WTC11 (cell line): Measurements from ENCODE around the gene STX2. TPM values are rescaled to one million over a fixed set of nuclear protein-coding genes. Genes with fewer than 3 reads are reported as not detected.

ENCODE experiments used
- ATAC-seq: fragments of 200-7000 bp; cut with Tn5 transposase; 2 replicates; pipeline ENCODE4 v1.10.0; 2021; ENCODE audit warnings: mild to moderate bottlenecking, moderate library complexity
- CTCF ChIA-PET: fragments of 300-600 bp; sonication (Branson Sonifier 250); formaldehyde crosslinking; loops from one replicate; lab custom pipeline; 2021; ENCODE audit warnings: antibody characterized with exemption; lab: Charles Lee
- POLR2A ChIA-PET: fragments of 350-600 bp; sonication (Branson Sonifier 250); formaldehyde crosslinking; loops from one replicate; lab custom pipeline; 2021; ENCODE audit warnings: antibody characterized with exemption; lab: Charles Lee
- DNase-seq: peaks from one replicate; pipeline ENCODE4 v3.0.0; 2021; ENCODE audit warnings: low spot score
- H3K27ac Mint-ChIP-seq: 2 replicates; pipeline ENCODE4 v1.8.0; 2021; ENCODE audit warnings: mixed read lengths
- H3K27me3 Mint-ChIP-seq: 2 replicates; pipeline ENCODE4 v1.8.0; 2021; ENCODE audit warnings: low read depth, mild to moderate bottlenecking, moderate library complexity, mixed read lengths
- H3K36me3 Mint-ChIP-seq: 2 replicates; pipeline ENCODE4 v1.8.0; 2021; ENCODE audit warnings: mixed read lengths
- H3K4me1 Mint-ChIP-seq: 2 replicates; pipeline ENCODE4 v1.8.0; 2022; ENCODE audit warnings: mixed read lengths
- H3K4me3 Mint-ChIP-seq: 2 replicates; pipeline ENCODE4 v1.8.0; 2021; ENCODE audit warnings: mild to moderate bottlenecking, moderate library complexity, mixed read lengths
- H3K9me3 Mint-ChIP-seq: 2 replicates; pipeline ENCODE4 v1.8.0; 2021; ENCODE audit warnings: mixed read lengths
- HMGA2 ChIP-seq: fragments of 250-450 bp; sonication (Bioruptor Pico); IDR thresholded peaks from 2 replicates; pipeline ENCODE4 v1.4.0; 2021; ENCODE audit warnings: mild to moderate bottlenecking, moderate library complexity
- IRF2 ChIP-seq: sonication (generic); formaldehyde crosslinking; IDR thresholded peaks from 2 replicates; pipeline ENCODE4 v1.8.0; 2022; ENCODE audit warnings: low read depth, missing genetic modification reagents, borderline replicate concordance
- JUN ChIP-seq: sonication (generic); formaldehyde crosslinking; IDR thresholded peaks from 2 replicates; pipeline ENCODE4 v1.8.0; 2023; ENCODE audit warnings: mild to moderate bottlenecking, missing genetic modification reagents
- MXD4 ChIP-seq: fragments of 250-450 bp; sonication (Bioruptor Pico); IDR thresholded peaks from 2 replicates; pipeline ENCODE4 v1.8.0; 2021; ENCODE audit warnings: mild to moderate bottlenecking, moderate library complexity, borderline replicate concordance
- NR2C2 ChIP-seq: sonication (generic); formaldehyde crosslinking; IDR thresholded peaks from 2 replicates; pipeline ENCODE4 v1.8.0; 2022; ENCODE audit warnings: mild to moderate bottlenecking, missing genetic modification reagents
- ZNF396 ChIP-seq: fragments of 250-450 bp; sonication (Bioruptor Pico); IDR thresholded peaks from 2 replicates; pipeline ENCODE4 v1.8.0; 2021; ENCODE audit warnings: mild to moderate bottlenecking, moderate library complexity, borderline replicate concordance
- total RNA-seq: library from RNA; stranded (reverse); gene quantifications from 3 replicates; pipeline ENCODE4 v1.2.3, GENCODE V29; 2021
- TF ChIP-seq, protein P1 (sequence below): fragments of 250-450 bp; sonication (Bioruptor Pico); IDR thresholded peaks from 2 replicates; pipeline ENCODE4 v1.9.0; 2021; ENCODE audit warnings: mild to moderate bottlenecking
- TF ChIP-seq, protein P2 (sequence below): sonication (generic); formaldehyde crosslinking; IDR thresholded peaks from 2 replicates; pipeline ENCODE4 v1.8.1; 2023; ENCODE audit warnings: mild to moderate bottlenecking, missing genetic modification reagents
- TF ChIP-seq, protein P3 (sequence below): fragments of 250-450 bp; sonication (Bioruptor Pico); IDR thresholded peaks from 2 replicates; pipeline ENCODE4 v1.9.0; 2021; ENCODE audit warnings: moderate library complexity, mild to moderate bottlenecking, inconsistent platforms, borderline replicate concordance
- TF ChIP-seq, protein P4 (sequence below): sonication (generic); formaldehyde crosslinking; IDR thresholded peaks from 2 replicates; pipeline ENCODE4 v1.8.1; 2022; ENCODE audit warnings: low read depth, mild to moderate bottlenecking, moderate library complexity, missing genetic modification reagents, borderline replicate concordance
- TF ChIP-seq, protein P5 (sequence below): sonication (generic); formaldehyde crosslinking; IDR thresholded peaks from 2 replicates; pipeline ENCODE4 v1.8.1; 2022; ENCODE audit warnings: mild to moderate bottlenecking, moderate library complexity, missing genetic modification reagents
- TF ChIP-seq, protein P6 (sequence below): sonication (generic); formaldehyde crosslinking; IDR thresholded peaks from 2 replicates; pipeline ENCODE4 v1.8.0; 2022; ENCODE audit warnings: mild to moderate bottlenecking, missing genetic modification reagents
- TF ChIP-seq, protein P7 (sequence below): sonication (generic); formaldehyde crosslinking; IDR thresholded peaks from 2 replicates; pipeline ENCODE4 v1.8.0; 2023; ENCODE audit warnings: missing genetic modification reagents
- TF ChIP-seq, protein P8 (sequence below): sonication (generic); formaldehyde crosslinking; IDR thresholded peaks from 2 replicates; pipeline ENCODE4 v1.8.1; 2022; ENCODE audit warnings: missing genetic modification reagents, borderline replicate concordance
- TF ChIP-seq, protein P9 (sequence below): sonication (generic); formaldehyde crosslinking; IDR thresholded peaks from 2 replicates; pipeline ENCODE4 v1.8.1; 2023; ENCODE audit warnings: mild to moderate bottlenecking, missing genetic modification reagents, borderline replicate concordance
- TF ChIP-seq, protein P10 (sequence below): sonication (generic); formaldehyde crosslinking; conservative IDR thresholded peaks from 2 replicates; pipeline ENCODE4 v1.8.1; 2022; ENCODE audit warnings: mild to moderate bottlenecking, missing genetic modification reagents

The STX2 gene
- total RNA-seq, 1 experiment from 2014 or later: 22.7 TPM

DNA sequence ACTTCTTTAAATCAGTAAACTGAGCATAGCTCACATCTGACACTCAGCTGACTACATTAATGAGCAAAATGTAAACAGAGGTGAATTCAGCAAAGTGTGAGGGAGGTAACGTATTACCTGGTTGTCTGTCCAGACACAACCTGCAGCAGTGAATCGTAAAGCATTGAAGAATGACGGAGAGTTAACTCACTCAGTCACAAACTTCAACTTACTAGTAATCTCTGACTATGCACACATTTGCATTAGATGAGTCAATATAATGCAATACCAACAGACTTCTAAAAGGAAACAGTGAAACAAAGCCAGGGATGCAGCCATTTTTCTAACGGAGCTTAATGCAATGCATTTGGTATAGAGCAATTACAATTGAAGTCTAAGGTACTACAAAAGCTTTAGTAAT lies 40.0 kb downstream of the STX2 start:
- TF ChIP-seq, protein P1, sequence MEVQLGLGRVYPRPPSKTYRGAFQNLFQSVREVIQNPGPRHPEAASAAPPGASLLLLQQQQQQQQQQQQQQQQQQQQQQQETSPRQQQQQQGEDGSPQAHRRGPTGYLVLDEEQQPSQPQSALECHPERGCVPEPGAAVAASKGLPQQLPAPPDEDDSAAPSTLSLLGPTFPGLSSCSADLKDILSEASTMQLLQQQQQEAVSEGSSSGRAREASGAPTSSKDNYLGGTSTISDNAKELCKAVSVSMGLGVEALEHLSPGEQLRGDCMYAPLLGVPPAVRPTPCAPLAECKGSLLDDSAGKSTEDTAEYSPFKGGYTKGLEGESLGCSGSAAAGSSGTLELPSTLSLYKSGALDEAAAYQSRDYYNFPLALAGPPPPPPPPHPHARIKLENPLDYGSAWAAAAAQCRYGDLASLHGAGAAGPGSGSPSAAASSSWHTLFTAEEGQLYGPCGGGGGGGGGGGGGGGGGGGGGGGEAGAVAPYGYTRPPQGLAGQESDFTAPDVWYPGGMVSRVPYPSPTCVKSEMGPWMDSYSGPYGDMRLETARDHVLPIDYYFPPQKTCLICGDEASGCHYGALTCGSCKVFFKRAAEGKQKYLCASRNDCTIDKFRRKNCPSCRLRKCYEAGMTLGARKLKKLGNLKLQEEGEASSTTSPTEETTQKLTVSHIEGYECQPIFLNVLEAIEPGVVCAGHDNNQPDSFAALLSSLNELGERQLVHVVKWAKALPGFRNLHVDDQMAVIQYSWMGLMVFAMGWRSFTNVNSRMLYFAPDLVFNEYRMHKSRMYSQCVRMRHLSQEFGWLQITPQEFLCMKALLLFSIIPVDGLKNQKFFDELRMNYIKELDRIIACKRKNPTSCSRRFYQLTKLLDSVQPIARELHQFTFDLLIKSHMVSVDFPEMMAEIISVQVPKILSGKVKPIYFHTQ (CRISPR knock-in tag): no peak
- TF ChIP-seq ZNF396 (CRISPR knock-in tag): no peak
- TF ChIP-seq HMGA2 (CRISPR knock-in tag): no peak
- TF ChIP-seq, protein P2, sequence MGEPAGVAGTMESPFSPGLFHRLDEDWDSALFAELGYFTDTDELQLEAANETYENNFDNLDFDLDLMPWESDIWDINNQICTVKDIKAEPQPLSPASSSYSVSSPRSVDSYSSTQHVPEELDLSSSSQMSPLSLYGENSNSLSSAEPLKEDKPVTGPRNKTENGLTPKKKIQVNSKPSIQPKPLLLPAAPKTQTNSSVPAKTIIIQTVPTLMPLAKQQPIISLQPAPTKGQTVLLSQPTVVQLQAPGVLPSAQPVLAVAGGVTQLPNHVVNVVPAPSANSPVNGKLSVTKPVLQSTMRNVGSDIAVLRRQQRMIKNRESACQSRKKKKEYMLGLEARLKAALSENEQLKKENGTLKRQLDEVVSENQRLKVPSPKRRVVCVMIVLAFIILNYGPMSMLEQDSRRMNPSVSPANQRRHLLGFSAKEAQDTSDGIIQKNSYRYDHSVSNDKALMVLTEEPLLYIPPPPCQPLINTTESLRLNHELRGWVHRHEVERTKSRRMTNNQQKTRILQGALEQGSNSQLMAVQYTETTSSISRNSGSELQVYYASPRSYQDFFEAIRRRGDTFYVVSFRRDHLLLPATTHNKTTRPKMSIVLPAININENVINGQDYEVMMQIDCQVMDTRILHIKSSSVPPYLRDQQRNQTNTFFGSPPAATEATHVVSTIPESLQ: no peak
- no peak for TF ChIP-seq NR2C2 (CRISPR knock-in tag)
- TF ChIP-seq, protein P3, sequence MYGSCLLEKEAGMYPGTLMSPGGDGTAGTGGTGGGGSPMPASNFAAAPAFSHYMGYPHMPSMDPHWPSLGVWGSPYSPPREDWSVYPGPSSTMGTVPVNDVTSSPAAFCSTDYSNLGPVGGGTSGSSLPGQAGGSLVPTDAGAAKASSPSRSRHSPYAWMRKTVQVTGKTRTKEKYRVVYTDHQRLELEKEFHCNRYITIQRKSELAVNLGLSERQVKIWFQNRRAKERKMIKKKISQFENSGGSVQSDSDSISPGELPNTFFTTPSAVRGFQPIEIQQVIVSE (CRISPR knock-in tag): no peak
- TF ChIP-seq IRF2 (CRISPR knock-in tag): no peak
- TF ChIP-seq, protein P4, sequence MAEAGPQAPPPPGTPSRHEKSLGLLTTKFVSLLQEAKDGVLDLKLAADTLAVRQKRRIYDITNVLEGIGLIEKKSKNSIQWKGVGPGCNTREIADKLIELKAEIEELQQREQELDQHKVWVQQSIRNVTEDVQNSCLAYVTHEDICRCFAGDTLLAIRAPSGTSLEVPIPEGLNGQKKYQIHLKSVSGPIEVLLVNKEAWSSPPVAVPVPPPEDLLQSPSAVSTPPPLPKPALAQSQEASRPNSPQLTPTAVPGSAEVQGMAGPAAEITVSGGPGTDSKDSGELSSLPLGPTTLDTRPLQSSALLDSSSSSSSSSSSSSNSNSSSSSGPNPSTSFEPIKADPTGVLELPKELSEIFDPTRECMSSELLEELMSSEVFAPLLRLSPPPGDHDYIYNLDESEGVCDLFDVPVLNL: no peak
- TF ChIP-seq, protein P5, sequence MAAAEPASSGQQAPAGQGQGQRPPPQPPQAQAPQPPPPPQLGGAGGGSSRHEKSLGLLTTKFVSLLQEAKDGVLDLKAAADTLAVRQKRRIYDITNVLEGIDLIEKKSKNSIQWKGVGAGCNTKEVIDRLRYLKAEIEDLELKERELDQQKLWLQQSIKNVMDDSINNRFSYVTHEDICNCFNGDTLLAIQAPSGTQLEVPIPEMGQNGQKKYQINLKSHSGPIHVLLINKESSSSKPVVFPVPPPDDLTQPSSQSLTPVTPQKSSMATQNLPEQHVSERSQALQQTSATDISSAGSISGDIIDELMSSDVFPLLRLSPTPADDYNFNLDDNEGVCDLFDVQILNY (CRISPR knock-in tag): no peak
- TF ChIP-seq JUN (CRISPR knock-in tag): no peak
- TF ChIP-seq, protein P6, sequence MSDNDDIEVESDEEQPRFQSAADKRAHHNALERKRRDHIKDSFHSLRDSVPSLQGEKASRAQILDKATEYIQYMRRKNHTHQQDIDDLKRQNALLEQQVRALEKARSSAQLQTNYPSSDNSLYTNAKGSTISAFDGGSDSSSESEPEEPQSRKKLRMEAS (CRISPR knock-in tag): no peak
- TF ChIP-seq, protein P7, sequence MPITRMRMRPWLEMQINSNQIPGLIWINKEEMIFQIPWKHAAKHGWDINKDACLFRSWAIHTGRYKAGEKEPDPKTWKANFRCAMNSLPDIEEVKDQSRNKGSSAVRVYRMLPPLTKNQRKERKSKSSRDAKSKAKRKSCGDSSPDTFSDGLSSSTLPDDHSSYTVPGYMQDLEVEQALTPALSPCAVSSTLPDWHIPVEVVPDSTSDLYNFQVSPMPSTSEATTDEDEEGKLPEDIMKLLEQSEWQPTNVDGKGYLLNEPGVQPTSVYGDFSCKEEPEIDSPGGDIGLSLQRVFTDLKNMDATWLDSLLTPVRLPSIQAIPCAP (CRISPR knock-in tag): no peak
- TF ChIP-seq, protein P8, sequence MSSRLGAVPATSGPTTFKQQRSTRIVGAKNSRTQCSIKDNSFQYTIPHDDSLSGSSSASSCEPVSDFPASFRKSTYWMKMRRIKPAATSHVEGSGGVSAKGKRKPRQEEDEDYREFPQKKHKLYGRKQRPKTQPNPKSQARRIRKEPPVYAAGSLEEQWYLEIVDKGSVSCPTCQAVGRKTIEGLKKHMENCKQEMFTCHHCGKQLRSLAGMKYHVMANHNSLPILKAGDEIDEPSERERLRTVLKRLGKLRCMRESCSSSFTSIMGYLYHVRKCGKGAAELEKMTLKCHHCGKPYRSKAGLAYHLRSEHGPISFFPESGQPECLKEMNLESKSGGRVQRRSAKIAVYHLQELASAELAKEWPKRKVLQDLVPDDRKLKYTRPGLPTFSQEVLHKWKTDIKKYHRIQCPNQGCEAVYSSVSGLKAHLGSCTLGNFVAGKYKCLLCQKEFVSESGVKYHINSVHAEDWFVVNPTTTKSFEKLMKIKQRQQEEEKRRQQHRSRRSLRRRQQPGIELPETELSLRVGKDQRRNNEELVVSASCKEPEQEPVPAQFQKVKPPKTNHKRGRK: no peak
- TF ChIP-seq, protein P9, sequence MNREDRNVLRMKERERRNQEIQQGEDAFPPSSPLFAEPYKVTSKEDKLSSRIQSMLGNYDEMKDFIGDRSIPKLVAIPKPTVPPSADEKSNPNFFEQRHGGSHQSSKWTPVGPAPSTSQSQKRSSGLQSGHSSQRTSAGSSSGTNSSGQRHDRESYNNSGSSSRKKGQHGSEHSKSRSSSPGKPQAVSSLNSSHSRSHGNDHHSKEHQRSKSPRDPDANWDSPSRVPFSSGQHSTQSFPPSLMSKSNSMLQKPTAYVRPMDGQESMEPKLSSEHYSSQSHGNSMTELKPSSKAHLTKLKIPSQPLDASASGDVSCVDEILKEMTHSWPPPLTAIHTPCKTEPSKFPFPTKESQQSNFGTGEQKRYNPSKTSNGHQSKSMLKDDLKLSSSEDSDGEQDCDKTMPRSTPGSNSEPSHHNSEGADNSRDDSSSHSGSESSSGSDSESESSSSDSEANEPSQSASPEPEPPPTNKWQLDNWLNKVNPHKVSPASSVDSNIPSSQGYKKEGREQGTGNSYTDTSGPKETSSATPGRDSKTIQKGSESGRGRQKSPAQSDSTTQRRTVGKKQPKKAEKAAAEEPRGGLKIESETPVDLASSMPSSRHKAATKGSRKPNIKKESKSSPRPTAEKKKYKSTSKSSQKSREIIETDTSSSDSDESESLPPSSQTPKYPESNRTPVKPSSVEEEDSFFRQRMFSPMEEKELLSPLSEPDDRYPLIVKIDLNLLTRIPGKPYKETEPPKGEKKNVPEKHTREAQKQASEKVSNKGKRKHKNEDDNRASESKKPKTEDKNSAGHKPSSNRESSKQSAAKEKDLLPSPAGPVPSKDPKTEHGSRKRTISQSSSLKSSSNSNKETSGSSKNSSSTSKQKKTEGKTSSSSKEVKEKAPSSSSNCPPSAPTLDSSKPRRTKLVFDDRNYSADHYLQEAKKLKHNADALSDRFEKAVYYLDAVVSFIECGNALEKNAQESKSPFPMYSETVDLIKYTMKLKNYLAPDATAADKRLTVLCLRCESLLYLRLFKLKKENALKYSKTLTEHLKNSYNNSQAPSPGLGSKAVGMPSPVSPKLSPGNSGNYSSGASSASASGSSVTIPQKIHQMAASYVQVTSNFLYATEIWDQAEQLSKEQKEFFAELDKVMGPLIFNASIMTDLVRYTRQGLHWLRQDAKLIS (CRISPR knock-in tag): no peak
- TF ChIP-seq MXD4 (CRISPR knock-in tag): no peak
- TF ChIP-seq, protein P10, sequence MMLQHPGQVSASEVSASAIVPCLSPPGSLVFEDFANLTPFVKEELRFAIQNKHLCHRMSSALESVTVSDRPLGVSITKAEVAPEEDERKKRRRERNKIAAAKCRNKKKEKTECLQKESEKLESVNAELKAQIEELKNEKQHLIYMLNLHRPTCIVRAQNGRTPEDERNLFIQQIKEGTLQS (CRISPR knock-in tag): no peak
- TF ChIP-seq, all 79 proteins: peak for 0
- no peak for DNase-seq
- Mint-ChIP-seq H3K4me3 (no peak overlapping the region), H3K4me1 (no peaks in the 10 kb centered on the region), H3K27me3 (no peaks in the 10 kb centered on the region), H3K27ac (no peak overlapping the region), H3K9me3 (no peaks in the 10 kb centered on the region), H3K36me3 (peaks cover 36% of the 10 kb centered on the region)
- ChIA-PET POLR2A (no interaction called here), CTCF (no interaction called here)
- no peak for ATAC-seq
